ENCODE measurements around the gene CXCL10. TPM values are rescaled to one million over a fixed set of nuclear protein-coding genes. Genes with fewer than 3 reads are reported as not detected.
"Not testable (repeated sequence)": the region's sequence is repeated elsewhere in the genome, so short reads cannot be mapped to it uniquely, and the experiment has no call there.

The CXCL10 gene
- total RNA-seq, 2 experiments from 2014 or later, result 0.36 to 0.51 TPM

DNA sequence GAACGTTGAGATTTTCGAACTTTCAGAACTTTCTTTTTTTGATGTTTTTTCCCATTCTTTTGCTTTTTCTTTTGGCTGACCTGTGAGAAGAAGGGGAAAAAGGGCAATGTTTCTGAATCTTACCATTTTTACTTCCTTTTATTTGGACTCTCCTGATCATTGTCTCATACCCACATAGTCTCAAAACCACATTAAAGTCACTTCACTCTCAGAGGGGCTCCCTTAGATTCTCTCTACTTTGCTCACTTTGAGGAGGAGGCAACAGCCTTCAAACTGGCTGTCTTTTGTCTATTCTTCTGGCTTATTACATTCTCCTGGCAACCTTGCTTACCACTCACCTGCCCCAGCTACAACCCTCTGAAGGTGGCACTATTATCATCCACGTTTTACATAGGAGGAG, 19.7 kb downstream of the CXCL10 start:
- intact Hi-C loops (cut with micrococcal nuclease), result no loop called here
- no peak for DNase-seq

DNA sequence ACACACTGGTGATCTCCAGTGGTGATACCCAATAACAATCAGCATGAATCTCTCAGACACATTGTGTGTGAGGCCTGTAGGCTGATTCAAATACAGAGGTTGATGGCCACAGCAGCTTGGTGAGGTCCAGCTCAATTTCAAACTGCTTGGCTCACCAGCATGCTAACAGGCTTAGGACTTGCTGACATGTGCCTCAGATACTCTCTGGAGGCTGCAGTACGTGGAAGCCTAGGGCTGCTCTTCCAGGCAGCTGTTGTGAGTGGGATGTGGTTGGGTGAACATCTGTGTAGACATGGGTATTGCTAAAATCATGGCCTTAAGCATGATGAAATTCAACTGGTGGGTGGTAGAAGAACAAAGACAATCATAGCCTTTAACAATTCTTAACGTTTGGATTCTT, 20.3 kb downstream of the CXCL10 start:
- Mint-ChIP-seq H3K9me3 (no peaks in the 10 kb centered on the region), H3K4me1 (ENCODE audit: low read depth) (no peaks in the 10 kb centered on the region), H3K27me3 (peaks cover 17% of the 10 kb centered on the region), H3K4me3 (no peak overlapping the region), H3K36me3 (no peaks in the 10 kb centered on the region), H3K27ac (no peak overlapping the region)
- intact Hi-C loops (cut with micrococcal nuclease), result no loop called here
- POLR2A ChIA-PET, result no interaction called here
- CTCF ChIA-PET, result interaction anchor here (1.3 kb wide), 1 partner anchor 64 kb away, joined by 3 read pairs; no protein-coding TSS in a partner anchor
- no peak for DNase-seq

More for the DNA sequence above, 19.7 kb downstream of the CXCL10 start:
- H3K4me3 Mint-ChIP-seq, result no peak overlapping the region
- ChIA-PET CTCF (interaction anchor here (1.1 kb wide), 1 partner anchor 8 kb away, joined by 3 read pairs; no protein-coding TSS in a partner anchor), POLR2A (no interaction called here)
- no peak overlapping the region for H3K27ac Mint-ChIP-seq
- H3K9me3 Mint-ChIP-seq, result no peaks in the 10 kb centered on the region
- H3K36me3 Mint-ChIP-seq, result no peaks in the 10 kb centered on the region
- peaks cover 17% of the 10 kb centered on the region for H3K27me3 Mint-ChIP-seq
- H3K4me1 Mint-ChIP-seq (ENCODE audit: low read depth), result no peaks in the 10 kb centered on the region

DNA sequence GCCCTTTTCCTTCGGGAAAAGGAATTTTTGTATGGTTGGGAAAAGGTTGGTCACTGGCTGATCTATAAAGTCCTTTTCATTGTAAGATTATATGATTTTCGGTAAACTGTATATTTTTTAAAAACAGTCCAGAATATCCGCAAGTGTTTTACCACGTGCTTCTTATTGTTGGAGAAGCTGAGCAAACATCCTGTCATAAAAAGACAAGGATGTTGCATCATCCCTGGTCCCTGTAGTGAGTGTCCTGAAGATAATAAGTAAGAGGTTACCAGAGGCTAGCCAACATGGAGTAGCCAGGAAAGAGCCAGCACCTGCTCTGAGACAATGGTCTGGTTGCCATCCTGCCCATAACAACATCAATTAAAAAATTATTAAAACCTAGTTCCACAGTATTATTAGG, 21.1 kb downstream of the CXCL10 start:
- intact Hi-C loops (cut with micrococcal nuclease), result no loop called here
- Mint-ChIP-seq H3K9me3 (no peaks in the 10 kb centered on the region), H3K27ac (no peak overlapping the region), H3K27me3 (peaks cover 17% of the 10 kb centered on the region), H3K4me3 (no peak overlapping the region), H3K36me3 (no peaks in the 10 kb centered on the region), H3K4me1 (ENCODE audit: low read depth) (no peaks in the 10 kb centered on the region)
- ChIA-PET POLR2A (no interaction called here), CTCF (interaction anchor here (1.3 kb wide), 1 partner anchor 65 kb away, joined by 3 read pairs; no protein-coding TSS in a partner anchor)
- DNase-seq, result no peak

DNA sequence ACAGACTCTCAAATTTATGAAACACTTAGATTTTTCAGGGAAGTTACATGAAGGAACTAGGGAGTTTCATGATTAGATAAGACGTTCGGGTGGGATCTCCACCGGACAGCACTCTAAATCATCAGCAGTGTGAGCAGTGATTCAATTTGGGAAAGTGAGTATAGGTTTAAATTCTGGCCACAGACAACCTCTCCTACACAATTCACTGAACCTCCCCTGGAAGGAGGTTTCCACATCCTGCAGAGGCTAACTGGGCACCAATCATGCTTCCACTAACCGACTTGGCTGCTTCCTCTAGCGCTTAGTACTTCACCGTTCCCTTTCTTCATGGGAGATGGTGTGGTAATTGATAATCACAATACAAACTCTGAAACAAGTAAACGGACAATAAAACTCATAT, 21.6 kb downstream of the CXCL10 start:
- H3K36me3 Mint-ChIP-seq, result no peaks in the 10 kb centered on the region
- peaks cover 17% of the 10 kb centered on the region for H3K27me3 Mint-ChIP-seq
- intact Hi-C loops (cut with micrococcal nuclease), result no loop called here
- no peak overlapping the region for H3K27ac Mint-ChIP-seq
- ChIA-PET POLR2A (no interaction called here), CTCF (no interaction called here)
- H3K4me1 Mint-ChIP-seq (ENCODE audit: low read depth), result no peaks in the 10 kb centered on the region
- H3K4me3 Mint-ChIP-seq, result no peak overlapping the region
- DNase-seq, result no peak
- no peaks in the 10 kb centered on the region for H3K9me3 Mint-ChIP-seq

DNA sequence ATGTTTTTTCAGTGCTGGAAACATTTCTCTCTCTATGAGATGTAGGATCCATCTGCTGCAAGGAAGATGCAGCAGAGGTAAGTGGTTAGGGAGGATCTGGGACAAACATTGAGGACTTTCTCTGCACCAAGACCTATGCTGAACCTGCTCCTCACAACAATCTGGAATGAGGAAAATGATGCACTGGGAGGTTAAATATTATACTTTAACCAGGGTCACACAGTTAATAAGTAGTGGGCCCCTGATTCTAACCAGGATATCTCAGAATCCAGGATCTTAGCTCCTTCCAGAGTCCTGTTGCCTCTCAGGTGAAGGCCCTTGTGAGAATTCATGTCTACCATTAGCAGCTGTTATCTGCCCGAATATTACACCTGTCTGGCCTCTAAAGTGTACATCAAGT, 23.0 kb downstream of the CXCL10 start:
- ChIA-PET POLR2A (no interaction called here), CTCF (interaction anchor here (1.6 kb wide), 1 partner anchor 66 kb away, joined by 8 read pairs; no protein-coding TSS in a partner anchor)
- no peaks in the 10 kb centered on the region for H3K36me3 Mint-ChIP-seq
- no peak for DNase-seq
- H3K4me1 Mint-ChIP-seq (ENCODE audit: low read depth), result no peaks in the 10 kb centered on the region
- intact Hi-C loops (cut with micrococcal nuclease), result no loop called here
- H3K27ac Mint-ChIP-seq, result no peak overlapping the region
- H3K9me3 Mint-ChIP-seq, result no peaks in the 10 kb centered on the region
- peaks cover 11% of the 10 kb centered on the region for H3K27me3 Mint-ChIP-seq
- H3K4me3 Mint-ChIP-seq, result no peak overlapping the region

DNA sequence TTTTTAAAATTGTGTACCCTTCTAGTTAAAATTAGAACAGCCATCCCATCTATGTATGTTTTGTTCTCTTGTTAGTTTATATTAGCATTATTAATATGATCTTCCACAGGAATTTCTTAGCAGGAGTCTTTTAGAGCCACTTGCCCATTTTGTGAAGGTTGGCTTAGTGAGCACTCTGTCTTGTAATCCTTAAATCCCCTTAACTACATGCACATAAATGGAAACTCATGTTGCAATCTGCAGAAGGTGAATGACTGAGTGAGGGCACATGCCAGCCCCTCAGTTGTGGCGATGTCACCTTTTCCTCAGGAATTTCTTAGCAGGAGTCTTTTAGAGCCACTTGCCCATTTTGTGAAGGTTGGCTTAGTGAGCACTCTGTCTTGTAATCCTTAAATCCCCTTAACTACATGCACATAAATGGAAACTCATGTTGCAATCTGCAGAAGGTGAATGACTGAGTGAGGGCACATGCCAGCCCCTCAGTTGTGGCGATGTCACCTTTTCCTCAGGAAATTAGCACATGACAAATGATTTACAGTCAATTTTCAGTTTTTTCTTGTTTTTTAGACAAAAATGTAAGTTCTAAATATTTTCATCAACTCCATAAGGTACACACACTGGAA, 24.7 kb downstream of the CXCL10 start:
- H3K27me3 Mint-ChIP-seq; H3K27ac Mint-ChIP-seq; POLR2A ChIA-PET; H3K36me3 Mint-ChIP-seq; H3K4me1 Mint-ChIP-seq (ENCODE audit: low read depth); H3K4me3 Mint-ChIP-seq; DNase-seq; H3K9me3 Mint-ChIP-seq: not testable (repeated sequence)
- intact Hi-C loops (cut with micrococcal nuclease), result loop anchor here (10.0 kb wide), 1 partner anchor 306 kb away; the partner anchor contains the start of gene STBD1
- CTCF ChIA-PET, result interaction anchor here (1.6 kb wide), 1 partner anchor 68 kb away, joined by 8 read pairs; no protein-coding TSS in a partner anchor

DNA sequence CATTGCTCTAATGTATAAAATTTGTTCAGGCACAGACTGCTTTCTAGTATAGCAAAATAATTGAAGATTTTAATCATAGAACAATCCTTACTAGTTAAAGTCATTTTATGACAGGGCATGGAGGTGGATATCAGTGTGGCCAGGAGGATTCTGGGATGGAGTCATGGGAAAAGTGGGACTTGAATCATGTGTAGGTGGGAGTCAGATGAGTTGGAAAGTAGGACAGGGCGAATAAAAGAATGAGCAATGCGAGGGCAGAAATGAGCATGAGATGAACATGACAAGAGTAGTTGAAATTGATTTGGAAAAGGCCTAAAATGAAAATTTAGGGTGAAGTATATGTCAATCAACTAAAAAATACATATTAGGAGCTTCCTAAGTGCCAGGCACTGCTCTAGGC, 25.4 kb downstream of the CXCL10 start:
- no peak overlapping the region for H3K4me3 Mint-ChIP-seq
- no peak overlapping the region for H3K27ac Mint-ChIP-seq
- H3K36me3 Mint-ChIP-seq, result no peaks in the 10 kb centered on the region
- CTCF ChIA-PET, result interaction anchor here (2.6 to 7.7 kb wide), 3 partner anchors 65 to 83 kb away, joined by 6 to 93 read pairs (median 79); no protein-coding TSS in a partner anchor
- POLR2A ChIA-PET, result no interaction called here
- H3K9me3 Mint-ChIP-seq, result no peaks in the 10 kb centered on the region
- no peak for DNase-seq
- H3K27me3 Mint-ChIP-seq, result peaks cover 6% of the 10 kb centered on the region
- intact Hi-C loops (cut with micrococcal nuclease), result loop anchor here (10.0 kb wide), 1 partner anchor 307 kb away; the partner anchor contains the start of gene STBD1
- H3K4me1 Mint-ChIP-seq (ENCODE audit: low read depth), result no peaks in the 10 kb centered on the region

DNA sequence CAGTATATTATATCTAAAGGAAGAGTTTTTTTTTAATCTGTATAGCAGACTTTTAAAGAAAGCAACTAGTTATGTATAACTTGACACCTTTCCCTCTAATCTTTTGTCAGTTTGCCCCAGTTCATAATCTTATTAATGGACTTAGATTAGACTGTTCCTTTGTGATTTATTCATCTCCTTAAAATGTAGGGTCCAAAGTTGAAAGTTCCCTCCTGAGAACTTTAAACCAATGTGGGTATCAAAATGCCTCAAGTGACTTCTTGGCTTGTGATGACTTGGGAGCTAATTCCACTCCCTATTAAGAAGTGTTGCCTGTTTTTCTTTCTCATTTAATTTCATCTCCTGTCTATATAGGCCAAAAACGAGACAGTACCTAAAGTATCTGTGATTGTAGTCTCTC, 26.2 kb downstream of the CXCL10 start:
- POLR2A ChIA-PET, result no interaction called here
- H3K4me1 Mint-ChIP-seq (ENCODE audit: low read depth), result no peaks in the 10 kb centered on the region

DNA sequence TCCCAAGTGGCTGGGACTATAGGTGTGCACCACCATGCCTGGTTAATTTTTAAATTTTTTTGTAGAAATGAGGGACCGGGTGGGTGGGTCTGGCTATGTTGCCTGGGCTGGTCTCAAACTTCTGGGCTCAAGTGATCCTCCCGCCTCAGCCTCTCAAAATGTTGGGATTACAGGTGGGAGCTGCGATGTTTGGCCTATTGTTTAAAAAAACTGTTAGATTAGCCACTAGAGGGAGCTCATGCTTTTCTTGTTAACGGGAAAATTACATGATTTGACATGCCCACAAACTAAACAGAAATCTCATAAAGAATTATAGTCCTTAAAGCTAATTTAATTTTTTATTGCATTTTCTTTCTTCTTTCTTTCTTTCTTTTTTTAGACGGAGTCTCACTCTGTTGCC, 27.6 kb downstream of the CXCL10 start:
- H3K4me3 Mint-ChIP-seq, result no peak overlapping the region
- no peaks in the 10 kb centered on the region for H3K36me3 Mint-ChIP-seq
- H3K27ac Mint-ChIP-seq, result no peak overlapping the region
- ChIA-PET CTCF (interaction anchor here (0.6 to 7.7 kb wide), 41 partner anchors 8 to 383 kb away, joined by 3 to 93 read pairs (median 4); partner anchors contain the start of genes ART3, CXCL11, CXCL9 and NAAA), POLR2A (interaction anchor here (0.7 to 1.2 kb wide), 2 partner anchors 62 to 79 kb away, joined by 3 to 4 read pairs; partner anchors contain the start of gene ART3)
- H3K4me1 Mint-ChIP-seq (ENCODE audit: low read depth), result peaks cover 6% of the 10 kb centered on the region
- DNase-seq, result no peak
- H3K27me3 Mint-ChIP-seq, result peaks cover 3% of the 10 kb centered on the region
- intact Hi-C loops (cut with micrococcal nuclease), result loop anchor here (1.0 to 10.0 kb wide), 2 partner anchors 72 to 309 kb away; partner anchors contain the start of gene STBD1
- no peaks in the 10 kb centered on the region for H3K9me3 Mint-ChIP-seq

More for the DNA sequence above, 26.2 kb downstream of the CXCL10 start:
- CTCF ChIA-PET, result interaction anchor here (1.0 to 7.7 kb wide), 14 partner anchors 23 to 131 kb away, joined by 3 to 93 read pairs (median 14); partner anchors contain the start of gene ART3
- no peak for DNase-seq
- Mint-ChIP-seq H3K36me3 (no peaks in the 10 kb centered on the region), H3K4me3 (no peak overlapping the region), H3K9me3 (no peaks in the 10 kb centered on the region), H3K27me3 (peaks cover 3% of the 10 kb centered on the region), H3K27ac (no peak overlapping the region)
- intact Hi-C loops (cut with micrococcal nuclease), result loop anchor here (10.0 kb wide), 1 partner anchor 308 kb away; the partner anchor contains the start of gene STBD1

DNA sequence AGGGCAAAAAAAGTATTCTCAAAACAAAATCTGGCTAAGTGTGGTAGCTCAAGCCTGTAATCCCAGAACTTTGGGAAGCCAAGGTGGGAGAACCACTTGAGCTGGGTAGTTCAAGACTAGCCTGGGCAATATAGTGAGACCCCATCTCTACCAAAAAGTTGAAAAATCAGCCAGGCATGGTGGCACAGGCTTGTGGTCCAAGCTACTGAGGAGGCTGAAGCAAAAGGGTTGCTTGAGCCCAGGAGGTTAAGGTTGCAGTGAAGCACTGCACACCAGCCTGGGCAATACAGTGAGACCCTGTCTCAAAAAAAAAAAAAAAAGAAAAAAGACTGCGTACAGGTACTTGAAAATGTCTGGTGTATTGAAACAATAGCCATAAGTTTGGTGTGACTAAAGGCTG, 30.8 kb downstream of the CXCL10 start:
- intact Hi-C loops (cut with micrococcal nuclease), result loop anchor here (5.0 to 10.0 kb wide), 3 partner anchors 205 to 312 kb away; partner anchors contain the start of genes STBD1 and USO1
- Mint-ChIP-seq H3K4me1 (ENCODE audit: low read depth) (peaks cover 29% of the 10 kb centered on the region), H3K27ac (no peak overlapping the region), H3K9me3 (no peaks in the 10 kb centered on the region), H3K36me3 (peaks cover 5% of the 10 kb centered on the region), H3K27me3 (peaks cover 3% of the 10 kb centered on the region), H3K4me3 (no peak overlapping the region)
- CTCF ChIA-PET, result interaction anchor here (0.7 to 7.7 kb wide), 6 partner anchors 32 to 398 kb away, joined by 3 to 93 read pairs (median 35); no protein-coding TSS in a partner anchor
- POLR2A ChIA-PET, result no interaction called here
- no peak for DNase-seq

DNA sequence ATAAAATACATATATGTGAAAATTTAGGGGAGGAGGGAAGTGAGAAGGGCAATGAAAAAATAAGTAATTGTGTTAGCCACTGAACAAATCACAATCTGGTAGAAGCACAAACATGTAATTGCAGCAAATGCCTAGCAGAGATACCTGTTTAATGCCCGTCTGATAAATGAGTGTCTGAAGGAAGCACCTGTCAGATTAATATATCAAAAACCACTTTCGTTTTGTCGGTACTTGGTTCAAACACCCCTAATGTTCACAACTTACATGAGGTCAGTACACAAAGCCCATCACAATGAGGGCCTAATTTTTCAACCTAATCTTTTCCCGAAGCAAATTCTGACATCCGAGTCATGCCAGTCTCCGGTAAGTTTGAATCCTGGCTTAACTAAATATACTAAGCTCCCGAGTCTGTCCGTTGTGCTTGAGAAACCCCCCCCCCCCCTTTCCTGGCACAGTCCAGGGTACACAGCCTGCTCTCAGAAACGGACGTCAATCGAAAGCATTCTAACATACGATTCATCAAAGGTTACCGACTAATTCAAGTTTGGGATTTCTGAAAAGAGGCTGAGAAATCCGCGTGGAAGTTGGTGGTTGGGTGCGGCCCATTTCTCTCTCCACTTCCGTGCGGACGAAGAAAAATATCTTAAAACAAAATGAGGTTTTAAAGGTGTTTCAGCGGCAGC, 33.3 kb downstream of the CXCL10 start:
- ChIA-PET CTCF (interaction anchor here (0.6 to 7.7 kb wide), 5 partner anchors 12 to 119 kb away, joined by 4 to 93 read pairs (median 4); partner anchors contain the start of gene NAAA), POLR2A (interaction anchor here (1.0 to 1.2 kb wide), 2 partner anchors 50 to 68 kb away, joined by 4 to 5 read pairs; no protein-coding TSS in a partner anchor)
- Mint-ChIP-seq H3K36me3 (peaks cover 5% of the 10 kb centered on the region), H3K9me3 (no peaks in the 10 kb centered on the region), H3K4me3 (peak overlapping the region; percentile 85), H3K27ac (peak overlapping the region; percentile 57), H3K27me3 (peaks cover 3% of the 10 kb centered on the region), H3K4me1 (ENCODE audit: low read depth) (peaks cover 29% of the 10 kb centered on the region)
- no peak for DNase-seq
- intact Hi-C loops (cut with micrococcal nuclease), result loop anchor here (1.0 to 10.0 kb wide), 7 partner anchors 50 to 475 kb away; partner anchors contain the start of genes NUP54, RCHY1, STBD1 and THAP6

DNA sequence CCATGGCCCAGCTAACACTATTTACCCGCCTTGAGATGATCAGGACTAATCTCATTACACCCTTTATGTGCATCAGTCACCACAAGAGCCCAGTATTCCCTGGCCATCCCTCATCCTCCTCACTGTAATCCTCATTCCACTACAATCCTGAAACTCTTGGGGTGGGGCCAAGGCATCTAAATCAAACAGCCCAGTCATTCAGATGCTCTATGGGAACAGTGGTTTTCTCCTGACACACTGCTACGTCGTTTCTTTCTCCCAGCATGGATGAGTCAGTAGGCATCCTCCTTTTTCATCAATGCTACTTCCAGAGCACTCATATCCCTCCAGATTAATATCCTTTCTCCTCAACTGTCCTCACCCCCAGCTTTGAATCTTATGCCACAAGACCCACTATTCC, 38.2 kb downstream of the CXCL10 start:
- H3K9me3 Mint-ChIP-seq, result peaks cover 2% of the 10 kb centered on the region
- no peak overlapping the region for H3K27ac Mint-ChIP-seq
- CTCF ChIA-PET, result interaction anchor here (1.9 kb wide), 1 partner anchor 10 kb away, joined by 7 read pairs; no protein-coding TSS in a partner anchor
- POLR2A ChIA-PET, result no interaction called here
- no peaks in the 10 kb centered on the region for H3K27me3 Mint-ChIP-seq
- intact Hi-C loops (cut with micrococcal nuclease), result no loop called here
- peaks cover 24% of the 10 kb centered on the region for H3K36me3 Mint-ChIP-seq
- no peak for DNase-seq
- H3K4me1 Mint-ChIP-seq (ENCODE audit: low read depth), result peaks cover 23% of the 10 kb centered on the region
- H3K4me3 Mint-ChIP-seq, result no peak overlapping the region
